ENCODE results near the gene LYPD6B.

GRCh38 chr2:149087751-149088150 lies 49.3 kb downstream of the LYPD6B start:
- TF ChIP-seq CTCF (IDR thresholded peaks at IDR 0.05; ENCODE audit: extremely low read depth in 1 of 2, insufficient read depth in 1 of 2, low read depth in 1 of 2, low read length in 2 of 2) (peak; percentile 19 to 48), GATA2 (IDR thresholded peaks at IDR 0.05; ENCODE audit: insufficient read depth, insufficient read length, low read depth, low read length) (no peak), POLR2A (IDR thresholded peaks at IDR 0.05; ENCODE audit: low read depth, low read length) (no peak), EZH2 (IDR thresholded peaks at IDR 0.05; ENCODE audit: borderline replicate concordance, low read depth, low read length, severe bottlenecking) (no peak), POLR2AphosphoS5 (IDR thresholded peaks at IDR 0.05; ENCODE audit: insufficient read depth, low read depth, low read length) (no peak)

All from endothelial cell of umbilical vein (primary cell).